NK-92 treated with Interleukin-12 subunit alpha and Interleukin-12 subunit beta, amount 100 ng/mL, for 24 hours (cell line): Measurements from ENCODE around the gene ORAI3.

Experiments
- DNase-seq: peaks from one replicate; lab custom pipeline; 2025; lab: John Stamatoyannopoulos, UW

ORAI3 gene

DNA sequence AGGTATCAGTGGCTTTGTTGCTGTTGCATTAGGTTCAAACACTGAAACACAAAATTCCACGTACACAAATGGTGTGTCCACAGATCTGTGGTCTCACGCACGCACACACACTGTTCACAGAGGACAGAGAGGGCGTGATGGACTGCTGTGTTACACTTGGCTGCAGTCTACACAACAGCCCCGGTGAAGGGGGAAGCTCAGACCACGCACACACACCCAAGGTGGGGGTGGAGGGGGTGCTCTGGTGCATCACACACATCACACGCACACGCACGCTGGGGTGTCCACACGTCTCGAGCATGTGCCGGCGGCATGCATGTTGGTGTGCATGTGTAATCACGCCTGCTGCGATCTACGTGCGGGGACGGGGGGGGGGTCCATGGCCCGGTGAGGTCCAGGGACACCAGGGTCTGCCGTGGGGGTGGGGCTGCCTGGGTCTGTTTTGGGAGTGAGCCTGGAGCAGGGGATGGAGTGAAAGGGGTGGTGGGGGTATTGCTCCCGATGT is 43.5 kb downstream of the ORAI3 start:
- no peak for DNase-seq

DNA sequence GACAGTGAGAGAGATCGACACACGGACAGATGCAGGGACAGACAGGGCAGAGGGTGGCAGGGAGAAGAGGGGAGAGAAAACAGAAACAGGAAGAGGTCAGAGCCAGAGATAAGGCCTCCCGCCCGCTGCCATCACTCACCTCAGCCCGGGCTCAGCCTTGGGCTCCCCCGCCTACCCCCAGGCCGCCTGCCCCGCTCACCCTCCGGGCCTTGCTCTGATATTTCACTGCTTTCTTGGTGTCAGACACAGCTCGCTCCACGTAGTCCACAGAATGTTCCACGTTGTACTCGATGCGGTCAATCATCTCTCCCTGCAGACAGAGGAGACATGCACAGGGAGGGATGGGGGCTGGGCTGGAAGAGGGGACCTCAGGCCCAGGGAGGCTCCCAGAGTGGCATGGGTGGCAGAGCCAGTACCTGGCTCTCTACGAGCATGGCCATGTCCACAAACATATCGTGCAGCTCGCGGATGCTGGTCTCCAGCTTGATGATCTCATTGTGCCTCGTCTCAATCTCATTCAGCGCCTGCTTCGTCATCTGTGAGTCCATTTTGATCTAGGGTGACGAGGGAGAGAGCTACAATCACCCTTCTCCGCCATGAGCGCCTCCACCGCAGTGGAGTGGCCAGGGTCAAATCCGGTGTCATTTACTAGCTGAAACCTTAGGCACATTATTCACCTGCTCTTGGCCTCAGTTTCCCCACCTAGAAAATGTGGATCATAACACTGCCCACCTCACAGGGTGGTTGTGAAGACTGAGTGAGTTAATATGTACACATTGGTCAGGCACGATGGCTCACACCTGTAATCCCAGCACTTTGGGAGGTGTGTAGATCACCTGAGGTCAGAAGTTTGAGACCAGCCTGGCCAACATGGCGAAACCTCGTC is 44.3 kb downstream of the ORAI3 start:
- no peak for DNase-seq

DNA sequence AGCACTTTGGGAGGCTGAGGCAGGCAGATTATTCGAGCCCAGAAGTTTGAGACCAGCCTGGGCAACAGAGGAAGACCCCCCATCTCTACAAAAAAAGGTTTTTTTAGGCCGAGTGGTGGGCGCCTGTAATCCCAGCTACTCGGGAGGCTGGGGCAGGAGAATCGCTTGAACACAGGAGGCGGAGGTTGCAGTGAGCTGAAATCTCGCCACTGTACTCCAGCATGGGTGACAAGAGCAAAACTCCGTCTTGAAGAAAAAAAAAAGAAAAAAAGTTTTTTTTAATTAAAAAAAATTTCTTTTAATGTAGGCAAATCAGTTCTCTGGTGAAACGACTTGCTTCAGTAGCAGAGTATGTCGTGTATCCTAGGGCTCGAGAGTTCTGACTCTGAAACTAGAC is 47.1 kb downstream of the ORAI3 start:
- no peak for DNase-seq

DNA sequence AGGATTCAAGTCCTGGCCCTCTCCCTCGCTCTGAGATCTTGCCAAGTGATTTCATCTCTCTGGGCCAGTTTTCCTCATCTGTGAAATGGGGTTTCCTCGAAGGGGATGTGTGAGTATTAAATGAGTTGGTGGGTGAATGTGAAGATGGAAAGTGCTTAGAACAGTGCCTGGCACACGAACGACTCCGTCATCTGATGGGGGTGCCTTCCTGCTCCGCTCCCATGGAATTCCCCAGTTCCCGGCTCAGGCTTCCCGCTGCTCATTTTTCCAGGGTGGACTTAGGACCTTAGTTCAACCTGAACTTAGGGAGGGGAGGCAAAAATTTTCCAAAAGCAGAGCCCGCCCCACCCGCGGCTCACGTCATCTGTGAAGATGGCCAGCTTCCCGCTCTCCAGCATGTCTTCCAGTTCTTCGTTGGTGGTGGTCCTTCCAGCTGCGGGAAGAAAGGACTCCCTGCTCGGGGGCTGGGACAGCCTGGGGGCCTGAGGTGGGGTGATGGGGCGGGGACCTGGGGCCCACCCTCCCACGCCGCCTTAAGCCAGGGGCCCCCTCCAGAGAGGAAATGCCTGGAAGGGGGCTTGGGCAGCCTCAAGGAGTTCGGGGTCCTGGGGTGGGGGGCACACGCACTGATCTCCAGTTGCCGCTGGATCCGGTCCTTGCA is 47.6 kb downstream of the ORAI3 start:
- DNase-seq = no peak

DNA sequence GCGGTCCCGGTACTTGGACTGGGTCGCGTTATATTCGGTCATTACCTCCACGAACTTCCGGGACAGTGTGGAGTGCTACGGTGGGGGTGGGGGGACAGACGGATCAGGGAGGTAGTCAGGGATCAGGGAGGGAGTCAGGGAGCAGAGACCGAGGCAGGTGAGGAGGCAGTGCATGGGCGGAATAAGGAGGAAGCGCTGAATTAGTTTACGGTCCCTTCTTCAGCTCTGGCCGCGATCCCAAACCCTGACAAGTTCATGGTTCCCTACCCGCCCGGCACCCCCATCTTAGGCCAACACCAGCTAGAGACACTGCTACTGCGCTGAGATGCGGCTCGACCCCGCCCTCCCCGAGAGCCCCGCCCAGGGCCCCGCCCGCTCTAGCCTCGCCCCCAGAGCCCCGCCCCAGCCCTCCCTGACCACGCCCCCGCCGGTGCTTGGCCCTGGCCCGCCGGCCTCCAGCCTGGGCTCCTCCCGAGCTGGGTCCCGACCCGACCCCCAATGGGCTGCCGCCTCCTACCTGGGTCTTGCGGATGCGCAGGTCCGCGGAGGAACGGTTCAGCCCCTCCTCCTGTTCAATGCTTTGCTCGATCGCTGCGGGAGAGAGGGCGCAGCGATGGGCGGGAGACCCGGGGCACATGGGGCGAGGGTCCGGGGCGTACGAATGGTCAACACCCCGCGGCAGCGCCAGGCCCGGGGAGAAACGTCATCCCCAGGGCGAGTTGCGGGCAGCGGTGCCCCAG is 48.3 kb downstream of the ORAI3 start:
- peak; percentile 69 for DNase-seq

DNA sequence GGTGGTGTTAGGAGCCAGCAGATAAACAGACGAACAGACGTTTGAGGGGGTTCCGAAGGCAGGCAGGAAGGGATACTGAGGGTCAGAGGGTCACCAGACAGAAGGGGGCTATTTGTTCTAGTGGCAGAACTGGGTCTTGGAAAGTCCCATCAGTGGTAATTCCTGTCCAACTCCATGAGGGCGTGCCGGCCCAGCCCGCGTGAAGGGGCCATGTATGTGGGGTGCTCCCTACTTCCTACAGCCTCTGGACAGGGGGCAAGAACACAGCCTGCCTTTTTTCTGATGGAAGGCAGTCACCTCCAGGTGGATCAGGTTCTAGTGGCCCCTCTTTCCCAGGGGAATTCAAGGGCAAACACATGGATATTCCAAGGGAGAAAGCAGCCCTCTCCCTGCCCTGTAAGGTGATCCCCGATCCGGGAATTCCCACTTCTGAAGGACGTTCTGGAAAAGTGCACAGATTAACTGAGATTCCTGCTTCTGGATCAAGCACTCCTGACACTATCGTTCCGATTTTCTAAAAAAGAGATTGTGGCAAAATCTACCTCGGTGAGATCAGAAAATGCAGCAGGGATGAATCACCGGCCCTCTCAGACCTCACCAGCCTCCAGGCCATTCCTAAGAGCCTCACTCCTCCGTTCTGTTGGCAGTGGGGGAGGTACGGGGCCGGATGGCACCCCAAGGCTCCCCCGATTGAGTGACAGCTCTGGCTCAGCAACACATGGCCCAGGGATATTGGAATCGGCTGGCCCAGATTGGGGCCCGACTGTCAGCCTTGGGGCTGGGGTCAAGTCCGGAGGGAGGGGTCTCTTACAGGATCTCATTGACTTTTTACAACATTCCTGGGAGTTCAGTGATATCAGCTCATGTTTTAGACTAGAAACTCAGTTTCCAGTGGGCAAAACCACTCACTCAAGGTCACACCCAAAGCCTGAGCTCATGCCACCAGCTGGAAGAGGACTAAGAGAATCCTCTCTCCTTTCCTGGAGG is 49.1 kb downstream of the ORAI3 start:
- DNase-seq = no peak

DNA sequence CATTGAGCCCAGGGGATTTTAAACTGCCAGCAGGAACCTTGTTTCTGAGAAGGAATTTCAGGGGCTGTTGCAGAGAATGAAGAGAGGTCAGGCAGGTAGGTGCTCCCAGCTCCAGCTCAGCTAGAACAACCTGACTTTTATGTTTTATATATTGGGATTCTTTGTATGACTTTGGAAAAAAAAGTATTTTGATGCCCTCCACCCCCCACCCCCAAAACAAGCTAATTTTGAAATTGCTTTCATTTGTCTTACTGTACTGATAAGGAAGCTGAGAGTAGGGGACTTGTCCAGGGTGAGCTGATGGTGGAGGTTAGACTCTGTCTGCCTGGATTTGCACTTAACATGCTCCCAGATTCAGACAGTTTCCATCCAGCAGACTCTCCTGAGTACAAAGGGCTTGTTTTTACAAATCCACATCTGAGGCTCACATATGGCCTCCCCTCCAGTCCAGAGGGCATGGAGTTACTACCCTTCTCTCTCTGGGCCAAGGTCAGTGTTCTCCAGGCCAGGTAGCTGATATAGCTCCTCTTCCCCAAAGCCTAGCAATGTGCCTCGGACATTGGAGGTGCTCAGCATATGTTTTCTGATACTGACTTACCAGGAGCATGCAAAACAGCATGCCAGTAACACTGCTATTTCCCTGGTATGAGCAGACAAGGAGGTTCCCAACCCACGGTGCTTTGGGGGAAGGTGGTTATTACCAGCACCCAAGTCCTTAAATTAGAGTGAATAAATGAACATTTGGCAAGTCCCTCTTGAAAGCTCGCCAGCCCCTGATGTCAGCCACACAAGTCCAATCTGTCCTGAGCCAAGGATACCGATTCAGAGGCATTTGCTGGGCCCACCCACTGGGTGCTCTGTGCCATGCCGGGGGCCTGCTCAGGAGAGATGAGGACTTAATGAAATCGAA is 50.2 kb downstream of the ORAI3 start:
- no peak for DNase-seq

DNA sequence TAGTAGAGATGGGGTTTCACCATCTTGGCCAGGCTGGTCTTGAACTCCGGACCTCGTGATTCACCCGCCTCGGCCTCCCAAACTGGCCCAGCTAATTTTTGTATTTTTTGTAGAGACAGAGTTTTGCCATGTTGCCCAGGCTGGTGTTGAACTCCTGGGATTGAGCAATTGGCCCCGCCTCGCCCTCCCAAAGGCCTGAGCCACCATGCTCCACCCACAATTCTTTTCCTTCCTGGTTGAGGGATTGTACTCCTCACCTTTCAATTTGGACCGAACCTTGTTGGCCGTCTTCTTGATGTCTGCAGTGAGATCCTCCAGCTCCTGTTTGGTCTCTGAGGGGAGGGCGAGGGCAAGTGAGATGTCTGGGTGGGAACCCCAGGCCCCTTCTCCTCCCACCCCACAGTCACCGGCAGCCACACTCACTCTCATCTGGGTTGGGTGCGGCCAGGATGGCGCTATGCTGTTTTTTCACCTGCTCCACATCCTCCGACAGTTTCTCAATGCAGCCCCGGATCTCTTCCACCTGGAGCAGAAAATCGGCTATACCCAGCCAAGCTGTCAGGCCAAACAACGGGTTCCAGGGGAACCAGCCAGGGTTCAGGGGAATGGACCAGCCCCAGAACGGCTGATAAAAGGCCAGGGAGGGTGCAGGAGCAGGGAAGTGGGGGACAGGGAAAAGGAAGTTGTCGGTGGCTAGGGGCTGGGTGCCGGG is 52.0 kb downstream of the ORAI3 start:
- no peak for DNase-seq

DNA sequence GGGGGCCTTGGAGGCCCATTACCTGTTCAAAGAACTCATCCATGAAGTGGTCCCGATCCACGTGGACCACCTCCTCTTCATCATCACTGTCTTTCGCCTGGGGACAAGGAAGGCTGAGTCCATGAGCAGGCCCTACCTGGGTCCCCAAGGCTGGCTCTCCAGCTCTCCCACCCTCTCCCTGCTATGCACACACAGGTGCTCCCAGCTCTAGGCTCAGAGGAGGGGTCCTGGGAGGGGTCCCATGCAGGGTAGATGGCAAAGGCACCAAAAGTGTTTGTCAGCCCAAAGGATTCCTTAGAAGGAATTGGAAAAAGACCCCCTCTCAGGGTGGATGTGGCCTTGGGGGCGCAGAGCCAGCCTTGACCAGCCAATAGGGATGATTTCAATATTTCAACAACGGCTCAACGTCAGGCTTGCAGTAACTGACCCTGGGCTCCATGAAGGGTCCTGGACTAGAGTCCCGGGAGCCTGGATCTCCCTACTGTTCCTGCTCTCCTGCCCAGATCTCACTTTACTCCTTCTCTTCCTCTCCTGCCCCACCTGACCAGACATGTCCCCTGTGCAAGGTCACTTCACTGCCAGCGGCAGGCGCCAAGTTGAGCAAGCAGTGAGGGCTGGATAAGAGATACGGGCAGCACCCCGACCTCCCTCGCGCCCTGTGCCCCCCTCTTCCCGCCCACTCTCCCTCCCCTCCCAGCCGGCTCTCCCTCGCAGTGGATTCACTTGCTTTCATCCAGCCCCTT is 52.8 kb downstream of the ORAI3 start:
- DNase-seq = no peak

DNA sequence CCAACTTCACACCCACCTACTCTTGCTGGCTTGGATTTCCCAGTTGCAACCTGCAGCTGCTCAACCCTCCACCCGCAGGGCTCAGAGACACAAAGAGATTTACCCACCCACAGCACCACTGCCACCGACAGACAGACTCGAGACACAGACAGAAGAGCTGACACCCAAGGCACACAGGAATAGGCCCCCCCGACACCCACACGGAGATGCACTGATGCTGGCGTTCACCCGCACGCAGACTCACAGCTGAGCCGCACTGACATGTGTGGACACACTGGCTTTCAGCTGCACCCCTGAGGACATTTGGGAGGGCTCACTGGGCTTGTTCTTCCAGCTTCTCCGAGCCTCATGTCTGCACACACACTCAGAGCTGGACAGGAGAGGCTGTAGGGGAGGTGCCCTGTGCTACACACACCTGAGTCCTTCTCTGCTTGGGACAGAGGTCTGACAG is 53.4 kb downstream of the ORAI3 start:
- no peak for DNase-seq

DNA sequence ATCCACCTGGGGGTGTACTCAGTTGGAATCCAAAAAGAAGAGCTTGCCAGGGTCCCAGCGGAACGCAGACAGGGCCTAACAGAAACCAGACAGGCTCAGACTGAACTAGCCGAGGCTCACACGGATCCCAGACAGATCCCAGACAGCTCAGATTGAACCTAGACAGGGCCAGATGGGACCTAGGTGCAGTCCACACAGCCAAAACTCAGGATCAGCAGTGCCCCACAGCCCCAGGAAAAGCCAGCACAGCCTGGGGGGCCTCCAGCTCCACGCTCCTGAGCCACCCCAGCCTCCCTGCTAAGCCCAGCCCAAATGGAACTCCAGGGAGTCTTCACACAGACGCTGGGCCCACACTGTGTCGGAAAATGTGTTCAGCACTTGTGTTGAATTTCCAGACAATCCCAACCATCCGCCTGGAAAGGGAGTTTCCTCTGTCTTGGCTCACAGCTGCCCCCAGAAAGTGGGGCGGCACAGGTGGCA is 54.0 kb downstream of the ORAI3 start:
- no peak for DNase-seq

DNA sequence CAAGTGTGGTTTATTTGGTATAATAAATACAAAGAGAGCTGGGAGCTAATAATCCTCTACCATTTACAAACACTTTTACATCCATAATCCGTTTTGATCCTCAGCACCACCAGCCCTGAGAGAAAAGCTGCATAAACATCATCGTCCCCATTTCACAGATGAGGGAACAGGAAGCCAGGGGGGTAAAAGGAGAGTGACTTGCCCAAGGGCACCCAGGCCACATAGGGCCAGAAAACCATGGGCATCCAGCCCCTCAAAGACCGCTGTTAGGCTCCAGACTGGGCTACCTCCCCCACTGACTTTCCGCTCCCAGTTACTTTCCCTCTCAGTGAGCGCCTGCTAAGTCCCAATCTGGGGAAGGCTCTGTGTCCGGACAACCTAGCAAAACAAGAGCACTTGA is 54.9 kb downstream of the ORAI3 start:
- DNase-seq = no peak
